H1 (cell line): Measurements from ENCODE around the gene MARK1. TPM values are rescaled to one million over a fixed set of nuclear protein-coding genes. Genes with fewer than 3 reads are reported as not detected.

Source experiments
- CTCF ChIA-PET: fragments of 300-600 bp; sonication (Branson Sonifier 250); formaldehyde crosslinking; loops from one replicate; lab custom pipeline; 2021; ENCODE audit not compliant: partially characterized antibody; lab: Charles Lee
- POLR2A ChIA-PET: fragments of 300-600 bp; sonication (Branson Sonifier 250); formaldehyde crosslinking; loops from one replicate; lab custom pipeline; 2021; ENCODE audit warnings: inconsistent platforms; ENCODE audit not compliant: partially characterized antibody; lab: Charles Lee
- DNase-seq, 2 experiments: peaks; one replicate each; pipeline versions ENCODE4 v3.0.0 to v3.0.0-alpha.2; 2010 to 2022; ENCODE audit warnings: low spot score in 2 of 2, low read depth in 1 of 2, mixed read lengths in 1 of 2
- FAIRE-seq: peaks from 2 replicates; lab custom pipeline; 2011; peaks lifted over from hg19 to GRCh38; lab: Jason Lieb, UNC
- H2AFZ ChIP-seq: 2 replicates; pipeline ENCODE4 v1.8.1; 2012; ENCODE audit warnings: low read length, inconsistent platforms
- H2AK5ac ChIP-seq: 2 replicates; pipeline ENCODE4 v1.6.1; 2013; ENCODE audit warnings: low read depth, low read length
- H2BK120ac ChIP-seq: replicated peaks from 2 replicates; pipeline ENCODE3; 2013; ENCODE audit warnings: low read depth, low read length, inconsistent platforms
- H2BK12ac ChIP-seq: 2 replicates; pipeline ENCODE4 v1.6.1; 2013; ENCODE audit warnings: low read depth, low read length
- H2BK15ac ChIP-seq: 2 replicates; pipeline ENCODE4 v1.6.1; 2013; ENCODE audit warnings: low read length
- H2BK20ac ChIP-seq: 2 replicates; pipeline ENCODE4 v1.6.1; 2013; ENCODE audit warnings: low read length
- H2BK5ac ChIP-seq: 2 replicates; pipeline ENCODE4 v1.6.1; 2013; ENCODE audit warnings: low read depth, low read length
- H3K14ac ChIP-seq: 2 replicates; pipeline ENCODE4 v1.6.1; 2013; ENCODE audit warnings: inconsistent platforms; ENCODE audit not compliant: insufficient read length
- H3K18ac ChIP-seq: 2 replicates; pipeline ENCODE4 v1.6.1; 2013; ENCODE audit warnings: low read length; ENCODE audit errors: extremely low read depth
- H3K23ac ChIP-seq: 2 replicates; pipeline ENCODE4 v1.6.1; 2013; ENCODE audit warnings: inconsistent platforms; ENCODE audit not compliant: insufficient read length
- H3K23me2 ChIP-seq: 2 replicates; pipeline ENCODE4 v1.6.1; 2013; ENCODE audit warnings: low read depth, low read length
- H3K27ac ChIP-seq: 2 replicates; pipeline ENCODE4 v1.6.1; 2011; ENCODE audit warnings: low read depth, low read length, inconsistent platforms
- H3K27me3 ChIP-seq, 4 experiments: replicated peaks in 1 of 4; 1 replicate in 1 of 4; 2 replicates in 3 of 4; pipeline versions ENCODE4 v1.6.1 to v1.8.1; 2011 to 2013; ENCODE audit warnings: low read length in 3 of 4, mild to moderate bottlenecking in 3 of 4, inconsistent platforms in 2 of 4, mixed read lengths in 2 of 4, moderate library complexity in 1 of 4; ENCODE audit not compliant: control insufficient read depth in 3 of 4, insufficient read depth in 3 of 4; ENCODE audit errors: extremely low read depth in 1 of 4
- H3K36me3 ChIP-seq, 4 experiments: 2 replicates each; pipeline versions ENCODE4 v1.6.1 to v1.8.1; 2011 to 2013; ENCODE audit warnings: mild to moderate bottlenecking in 4 of 4, low read length in 3 of 4, moderate library complexity in 2 of 4, control low read depth in 1 of 4, inconsistent platforms in 1 of 4; ENCODE audit not compliant: insufficient read depth in 4 of 4, control insufficient read depth in 2 of 4
- H3K4ac ChIP-seq: replicated peaks from 2 replicates; pipeline ENCODE3; 2013; ENCODE audit warnings: low read length, low read depth, mixed read lengths, inconsistent platforms; ENCODE audit not compliant: insufficient read length
- H3K4me1 ChIP-seq, 4 experiments: replicated peaks in 1 of 4; 1 replicate in 1 of 4; 2 replicates in 3 of 4; pipeline versions ENCODE4 v1.6.1 to v1.8.1; 2011 to 2013; ENCODE audit warnings: low read length in 3 of 4, inconsistent platforms in 2 of 4, mixed read lengths in 1 of 4; ENCODE audit not compliant: insufficient read depth in 4 of 4, control insufficient read depth in 3 of 4
- H3K4me2 ChIP-seq, 2 experiments: 2 replicates each; pipeline versions ENCODE4 v1.6.1 to v1.8.1; 2011 to 2013; ENCODE audit warnings: low read depth in 2 of 2, low read length in 2 of 2, control low read depth in 1 of 2, inconsistent platforms in 1 of 2, mild to moderate bottlenecking in 1 of 2; ENCODE audit not compliant: insufficient read depth in 1 of 2
- H3K4me3 ChIP-seq, 4 experiments: fragments of 200-600, 300-600 bp in 1 of 4; sonication (generic), shearing (Covaris generic), sonication (Bioruptor Twin) in 1 of 4; 2 replicates each; pipeline versions ENCODE4 v1.5.1 to v1.8.1; 2011 to 2016; ENCODE audit warnings: low read length in 4 of 4, low read depth in 3 of 4, control low read depth in 2 of 4, inconsistent platforms in 2 of 4, mild to moderate bottlenecking in 2 of 4, mixed read lengths in 1 of 4, moderate library complexity in 1 of 4; ENCODE audit not compliant: insufficient read depth in 2 of 4; ENCODE audit errors: extremely low read depth in 1 of 4
- H3K56ac ChIP-seq: replicated peaks from 2 replicates; pipeline ENCODE3; 2013; ENCODE audit warnings: low read depth, mild to moderate bottlenecking, mixed read lengths, low read length, inconsistent platforms; ENCODE audit not compliant: insufficient read length
- H3K79me1 ChIP-seq: 2 replicates; pipeline ENCODE4 v1.6.1; 2013; ENCODE audit warnings: low read depth, low read length, control low read depth
- H3K79me2 ChIP-seq, 2 experiments: 2 replicates each; pipeline versions ENCODE4 v1.6.1 to v1.8.1; 2012 to 2013; ENCODE audit warnings: low read length in 2 of 2, mild to moderate bottlenecking in 2 of 2, inconsistent platforms in 1 of 2; ENCODE audit not compliant: insufficient read depth in 2 of 2, control insufficient read depth in 1 of 2
- H3K9ac ChIP-seq, 4 experiments: replicated peaks in 1 of 4; 1 replicate in 1 of 4; 2 replicates in 3 of 4; pipeline versions ENCODE4 v1.6.1 to v1.8.1; 2011 to 2013; ENCODE audit warnings: low read depth in 3 of 4, low read length in 3 of 4, control low read depth in 2 of 4, mild to moderate bottlenecking in 2 of 4, moderate library complexity in 2 of 4, inconsistent platforms in 1 of 4; ENCODE audit errors: extremely low read depth in 1 of 4
- H3K9me3 ChIP-seq, 2 experiments: 2 replicates each; pipeline versions ENCODE4 v1.6.1 to v1.8.1; 2012 to 2013; ENCODE audit warnings: mild to moderate bottlenecking in 2 of 2, moderate library complexity in 2 of 2, control low read depth in 1 of 2, inconsistent platforms in 1 of 2, low read depth in 1 of 2, low read length in 1 of 2, mixed read lengths in 1 of 2; ENCODE audit not compliant: insufficient read depth in 2 of 2
- H4K20me1 ChIP-seq, 2 experiments: replicated peaks in 1 of 2; 2 replicates each; pipeline versions ENCODE3 to v1.8.1; 2011 to 2013; ENCODE audit warnings: inconsistent platforms in 2 of 2, low read length in 2 of 2, mild to moderate bottlenecking in 1 of 2; ENCODE audit not compliant: insufficient read depth in 2 of 2, control insufficient read depth in 1 of 2
- H4K5ac ChIP-seq: 2 replicates; pipeline ENCODE4 v1.6.1; 2013; ENCODE audit warnings: low read length, low read depth, mixed read lengths, inconsistent platforms; ENCODE audit not compliant: insufficient read length
- H4K8ac ChIP-seq: 2 replicates; pipeline ENCODE4 v1.8.0; 2013; ENCODE audit warnings: mild to moderate bottlenecking, moderate library complexity, low read length, inconsistent platforms; ENCODE audit not compliant: insufficient read depth; ENCODE audit errors: extremely low read depth
- H4K91ac ChIP-seq: replicated peaks from 2 replicates; pipeline ENCODE3; 2013; ENCODE audit warnings: low read length, mixed read lengths, inconsistent platforms; ENCODE audit not compliant: insufficient read length
- ATF3 ChIP-seq: IDR thresholded peaks from 2 replicates; pipeline ENCODE4 v1.6.1; 2011; ENCODE audit warnings: low read depth, mild to moderate bottlenecking, low read length; ENCODE audit not compliant: insufficient read depth
- CBX8 ChIP-seq: fragments of 300-800, 300-1000 bp; sonication (generic); IDR thresholded peaks from 2 replicates; pipeline ENCODE4 v1.7.1; 2016; ENCODE audit warnings: low read depth, low read length, borderline replicate concordance
- CTBP2 ChIP-seq: IDR thresholded peaks from 2 replicates; pipeline ENCODE4 v1.7.0; 2011; ENCODE audit warnings: borderline replicate concordance, mild to moderate bottlenecking, moderate library complexity, mixed read lengths, low read length; ENCODE audit not compliant: insufficient read depth, insufficient read length
- GABPA ChIP-seq: IDR thresholded peaks from 2 replicates; pipeline ENCODE4 v1.6.1; 2011; ENCODE audit warnings: mild to moderate bottlenecking, low read length, moderate library complexity, borderline replicate concordance; ENCODE audit not compliant: insufficient read depth
- GTF2F1 ChIP-seq: IDR thresholded peaks from 2 replicates; pipeline ENCODE4 v1.6.1; 2012; ENCODE audit warnings: low read depth, low read length, improper control_type of control experiment, borderline replicate concordance
- POLR2A ChIP-seq, 2 experiments: IDR thresholded peaks; 1 replicate in 1 of 2; 2 replicates in 1 of 2; pipeline ENCODE4 v1.6.1; 2011; ENCODE audit warnings: low read depth in 2 of 2, low read length in 2 of 2, mild to moderate bottlenecking in 2 of 2; ENCODE audit errors: control extremely low read depth in 1 of 2
- RNF2 ChIP-seq: fragments of 200-900, 300-1000 bp; sonication (generic); IDR thresholded peaks from 2 replicates; pipeline ENCODE4 v1.7.1; 2016; ENCODE audit warnings: borderline replicate concordance, low read depth, mild to moderate bottlenecking, antibody characterized with exemption, low read length; ENCODE audit not compliant: poor library complexity, severe bottlenecking; ENCODE audit errors: missing control alignments
- SAP30 ChIP-seq: fragments of 300-600 bp; sonication (generic); IDR thresholded peaks from 2 replicates; pipeline ENCODE4 v1.7.1; 2012; ENCODE audit warnings: low read length, moderate library complexity, mild to moderate bottlenecking, inconsistent platforms; ENCODE audit not compliant: insufficient read depth, insufficient replicate concordance
- SIN3A ChIP-seq, 2 experiments: IDR thresholded peaks in 1 of 2; conservative IDR thresholded peaks in 1 of 2; 2 replicates each; pipeline ENCODE4 v1.6.1; 2011 to 2012; ENCODE audit warnings: low read length in 2 of 2, improper control_type of control experiment in 1 of 2, low read depth in 1 of 2, mild to moderate bottlenecking in 1 of 2
- SP4 ChIP-seq: IDR thresholded peaks from 2 replicates; pipeline ENCODE4 v1.6.1; 2012; ENCODE audit warnings: low read length, inconsistent platforms
- SRF ChIP-seq: IDR thresholded peaks from 2 replicates; pipeline ENCODE4 v1.6.1; 2011; ENCODE audit warnings: mild to moderate bottlenecking, low read depth, low read length, moderate library complexity
- TAF1 ChIP-seq: IDR thresholded peaks from 2 replicates; pipeline ENCODE4 v1.6.1; 2011; ENCODE audit warnings: mild to moderate bottlenecking, low read depth, low read length
- TEAD4 ChIP-seq: IDR thresholded peaks from 2 replicates; pipeline ENCODE4 v1.6.1; 2012; ENCODE audit warnings: low read depth, low read length, inconsistent platforms, mixed read lengths
- WGBS, 2 experiments: shearing (Covaris generic) in 1 of 2; methylation state at CpG; one replicate each; pipeline versions ENCODE4 v1.1.6 to v1.1.7; 2013 to 2015; ENCODE audit warnings: low lambda C conversion rate in 2 of 2, mixed read lengths in 2 of 2, inconsistent platforms in 1 of 2, low coverage in 1 of 2, missing lambda C conversion rate in 1 of 2; ENCODE audit not compliant: insufficient replicate concordance in 2 of 2, insufficient coverage in 1 of 2, insufficient read length in 1 of 2; ENCODE audit errors: extremely low coverage in 1 of 2, missing lambda C conversion rate in 1 of 2; 5-methylcytosine and 5-hydroxymethylcytosine counted together
- polyA plus RNA-seq, 7 experiments: library from polyadenylated mRNA; depleted of rRNA in 3 of 7; stranded (reverse) in 5 of 7; unstranded in 2 of 7; fragments of >200 nt in 5 of 7; fragments of 200-250 nt in 2 of 7; gene quantifications; 1 replicate in 5 of 7; 2 replicates in 1 of 7; 4 replicates in 1 of 7; pipeline versions ENCODE4 v1.2.1 to v1.2.3, GENCODE V29; 2011 to 2013; ENCODE audit warnings: missing spikeins in 2 of 7, mixed read lengths in 2 of 7
- total RNA-seq: library from RNA; stranded (reverse); fragmentation: NEBNext Ultra II Directional; extraction: Animal tissue kit (Norgen Biotek cat#: 25700); gene quantifications from 2 replicates; pipeline ENCODE4 v1.2.1, GENCODE V29; 2021

MARK1 gene
- total and polyA plus RNA-seq, 2 of the 8 experiments (the other 6 are each of a cell fraction or from before 2014, with no cell fraction given): 5.5 to 20.5 TPM

GRCh38 chr1:220572416-220572815 lies 44.5 kb downstream of the MARK1 start:
- no peak for DNase-seq
- TF ChIP-seq CTBP2 (no peak), TAF1 (no peak), CBX8 (no peak), SP4 (no peak), RNF2 (no peak), SIN3A (conservative IDR thresholded peaks at IDR 0.05 in 1 of 2, IDR thresholded peaks at IDR 0.05 in 1 of 2; ENCODE audit: low read depth in 1 of 2, low read length in 2 of 2) (no peak), ATF3 (no peak), SRF (no peak), GTF2F1 (no peak), GABPA (no peak), POLR2A (IDR thresholded peaks at IDR 0.05; ENCODE audit: control extremely low read depth in 1 of 2, low read depth in 2 of 2, low read length in 2 of 2) (no peak), SAP30 (no peak), TEAD4 (no peak)

More at GRCh38 chr1:220572416-220572815, 44.5 kb downstream of the MARK1 start:
- H2AFZ ChIP-seq: no peak overlapping the region
- no peak overlapping the region for H4K8ac ChIP-seq
- POLR2A ChIA-PET: no interaction called here
- H3K23me2 ChIP-seq: no peaks in the 10 kb centered on the region
- H3K27me3 ChIP-seq: no peaks in the 10 kb centered on the region
- no peak overlapping the region for H3K23ac ChIP-seq
- H3K18ac ChIP-seq: no peak overlapping the region
- no peak overlapping the region for H4K5ac ChIP-seq
- CTCF ChIA-PET: interaction anchor here (0.9 kb wide), 1 partner anchor 200 kb away, joined by 3 read pairs; no protein-coding TSS in a partner anchor
- no peak overlapping the region for H2BK12ac ChIP-seq
- H2BK15ac ChIP-seq: no peak overlapping the region
- H3K4me1 ChIP-seq: no peaks in the 10 kb centered on the region
- no peak overlapping the region for H2BK20ac ChIP-seq
- no peak overlapping the region for H3K27ac ChIP-seq
- H3K36me3 ChIP-seq: peaks cover 0 to 6% (median 0%) of the 10 kb centered on the region in 4 experiments; a peak in 2 of 8 replicates
- H3K9me3 ChIP-seq: peaks cover 10% of the 10 kb centered on the region in 2 experiments
- H3K4ac ChIP-seq: no peak overlapping the region
- H2BK5ac ChIP-seq: no peak overlapping the region
- WGBS, 2 experiments: 94% methylated on average over 5 of the region's 5 CpGs; no CpG with 5 or more reads in 1 of the 2 experiments
- peaks cover 5% of the 10 kb centered on the region; the same call in 1 of the 2 replicates for H3K79me1 ChIP-seq
- no peak overlapping the region for H3K4me3 ChIP-seq
- no peak overlapping the region for H3K14ac ChIP-seq
- H3K79me2 ChIP-seq: peaks cover 0 to 90% of the 10 kb centered on the region in 2 experiments; a peak in 3 of 4 replicates
- no peak overlapping the region for H4K91ac ChIP-seq
- no peak overlapping the region for H2AK5ac ChIP-seq
- no peak overlapping the region for H3K9ac ChIP-seq
- no peak overlapping the region for H3K4me2 ChIP-seq
- no peak for FAIRE-seq
- no peak overlapping the region for H2BK120ac ChIP-seq
- no peak overlapping the region for H3K56ac ChIP-seq
- no peaks in the 10 kb centered on the region for H4K20me1 ChIP-seq
